CD8-positive, alpha-beta memory T cell (primary cell): ENCODE measurements around the gene TEX53. TPM values are rescaled to one million over a fixed set of nuclear protein-coding genes. Genes with fewer than 3 reads are reported as not detected.

Source experiments
- CTCF ChIA-PET: fragments of 350-600 bp; sonication (Branson Sonifier 250); formaldehyde crosslinking; loops from one replicate; lab custom pipeline; 2021; ENCODE audit warnings: antibody characterized with exemption; lab: Charles Lee
- POLR2A ChIA-PET: fragments of 350-600 bp; sonication (Branson Sonifier 250); formaldehyde crosslinking; loops from one replicate; lab custom pipeline; 2021; ENCODE audit warnings: antibody characterized with exemption; lab: Charles Lee
- DNase-seq, 5 donors: peaks; one replicate each; pipeline versions ENCODE4 v3.0.0 to v3.0.0-alpha.2; 2020 to 2022; ENCODE audit warnings: mixed read lengths in 1 of 5
- H3K27ac ChIP-seq: one replicate; pipeline ENCODE4 v1.7.0; 2013; ENCODE audit warnings: low read depth, mild to moderate bottlenecking, low read length, moderate library complexity
- H3K27me3 ChIP-seq: 2 replicates; pipeline ENCODE4 v1.7.0; 2013; ENCODE audit warnings: low read length, mild to moderate bottlenecking; ENCODE audit not compliant: insufficient read depth, poor library complexity, severe bottlenecking
- H3K36me3 ChIP-seq: 2 replicates; pipeline ENCODE4 v1.7.0; 2013; ENCODE audit warnings: mild to moderate bottlenecking, low read length, moderate library complexity; ENCODE audit not compliant: insufficient read depth
- H3K4me1 ChIP-seq: 2 replicates; pipeline ENCODE4 v1.7.0; 2013; ENCODE audit warnings: mild to moderate bottlenecking, low read length, moderate library complexity; ENCODE audit not compliant: insufficient read depth
- H3K4me3 ChIP-seq: 2 replicates; pipeline ENCODE4 v1.7.0; 2013; ENCODE audit warnings: mild to moderate bottlenecking, low read length
- H3K9me3 ChIP-seq: 2 replicates; pipeline ENCODE4 v1.7.0; 2013; ENCODE audit warnings: mild to moderate bottlenecking, low read length
- H3K27ac Mint-ChIP-seq, 8 donors: one replicate each; pipeline ENCODE4 v1.8.0; 2020 to 2021; ENCODE audit warnings: mixed read lengths in 8 of 8, mild to moderate bottlenecking in 6 of 8, inconsistent platforms in 3 of 8, moderate library complexity in 3 of 8
- H3K27me3 Mint-ChIP-seq, 2 donors: one replicate each; pipeline ENCODE4 v1.8.0; 2020 to 2021; ENCODE audit warnings: mixed read lengths in 2 of 2, mild to moderate bottlenecking in 1 of 2, moderate library complexity in 1 of 2
- H3K36me3 Mint-ChIP-seq, 3 donors: one replicate each; pipeline ENCODE4 v1.8.0; 2020 to 2021; ENCODE audit warnings: mixed read lengths in 3 of 3, inconsistent platforms in 1 of 3, mild to moderate bottlenecking in 1 of 3
- H3K4me1 Mint-ChIP-seq, 3 donors: one replicate each; pipeline ENCODE4 v1.8.0; 2020 to 2021; ENCODE audit warnings: mixed read lengths in 3 of 3, inconsistent platforms in 1 of 3, mild to moderate bottlenecking in 1 of 3
- H3K4me3 Mint-ChIP-seq, 7 donors: one replicate each; pipeline ENCODE4 v1.8.0; 2020 to 2021; ENCODE audit warnings: mixed read lengths in 7 of 7, mild to moderate bottlenecking in 6 of 7, moderate library complexity in 4 of 7, inconsistent platforms in 2 of 7
- H3K9me3 Mint-ChIP-seq, 5 donors: one replicate each; pipeline ENCODE4 v1.8.0; 2020 to 2022; ENCODE audit warnings: mixed read lengths in 5 of 5, mild to moderate bottlenecking in 3 of 5, moderate library complexity in 2 of 5, inconsistent platforms in 1 of 5
- polyA plus RNA-seq: library from polyadenylated mRNA; unstranded; fragments of 300-500 nt; fragmentation: Illumina TruSeq; gene quantifications from one replicate; pipeline ENCODE4 v1.2.3, GENCODE V29; 2021
- total RNA-seq, 2 experiments: library from RNA; stranded (reverse); gene quantifications; one replicate each; pipeline ENCODE4 v1.2.3, GENCODE V29; 2021

TEX53 gene
- total and polyA plus RNA-seq, 3 experiments from 2014 or later, result not detected

DNA sequence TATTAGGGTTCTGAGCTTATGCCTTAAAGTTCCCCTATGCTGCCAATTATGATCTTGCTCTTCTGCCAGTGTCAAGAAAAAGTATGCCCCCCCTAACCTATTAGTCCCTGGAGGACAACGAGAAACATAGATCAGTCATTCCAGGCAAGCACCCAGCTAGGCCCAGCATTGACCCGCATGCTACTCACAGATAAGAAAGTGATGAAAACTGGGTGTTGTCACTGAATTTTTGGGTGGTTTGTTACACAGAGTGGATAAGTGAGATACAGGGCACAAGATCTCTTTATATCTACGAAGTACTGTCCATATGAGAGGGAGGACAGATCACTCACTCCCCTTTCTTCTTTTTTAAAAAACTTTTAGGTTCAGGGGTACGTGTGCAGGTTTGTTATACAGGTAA, 30.8 kb upstream of the TEX53 start:
- H3K4me3 ChIP-seq, result no peak overlapping the region
- peaks cover 30 to 47% (median 46%) of the 10 kb centered on the region in 3 donors for H3K4me1 Mint-ChIP-seq
- H3K36me3 ChIP-seq, result no peaks in the 10 kb centered on the region
- POLR2A ChIA-PET, result no interaction called here
- H3K4me3 Mint-ChIP-seq, result no peak overlapping the region
- no peaks in the 10 kb centered on the region for H3K27me3 Mint-ChIP-seq
- DNase-seq, result no peak
- no peaks in the 10 kb centered on the region for H3K27me3 ChIP-seq
- peaks cover 16% of the 10 kb centered on the region for H3K4me1 ChIP-seq
- no peaks in the 10 kb centered on the region for H3K9me3 ChIP-seq
- CTCF ChIA-PET, result interaction anchor here (0.9 to 1.1 kb wide), 3 partner anchors 47 to 321 kb away, joined by 3 to 5 read pairs (median 3); no protein-coding TSS in a partner anchor
- H3K9me3 Mint-ChIP-seq, result no peaks in the 10 kb centered on the region
- H3K27ac Mint-ChIP-seq, result peak overlapping the region in 2 of 8 donors; percentile 19 to 81
- peaks cover 0 to 5% (median 0%) of the 10 kb centered on the region in 3 donors for H3K36me3 Mint-ChIP-seq
- no peak overlapping the region for H3K27ac ChIP-seq

DNA sequence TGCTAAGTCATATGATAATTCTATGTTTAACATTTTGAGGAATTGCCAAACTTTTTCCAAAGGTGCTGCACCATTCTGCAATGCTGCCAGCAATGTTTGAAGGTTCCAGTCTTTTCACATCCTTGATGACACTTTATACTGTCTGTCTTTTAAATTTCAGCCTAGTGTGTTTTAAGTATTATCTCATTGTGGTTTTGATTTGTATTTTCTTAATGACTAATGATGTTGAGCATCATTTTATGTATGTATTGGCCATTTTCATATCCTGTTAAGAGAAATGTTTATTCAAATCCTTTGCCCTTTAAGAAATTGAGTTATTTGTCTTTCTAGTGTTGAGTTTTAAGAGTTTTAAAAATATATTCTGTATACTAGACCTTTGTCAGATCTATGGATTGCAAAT, 29.4 kb upstream of the TEX53 start:
- Histone ChIP-seq H3K27me3 (no peaks in the 10 kb centered on the region), H3K4me1 (peaks cover 16% of the 10 kb centered on the region), H3K4me3 (no peak overlapping the region), H3K27ac (no peak overlapping the region), H3K36me3 (no peaks in the 10 kb centered on the region), H3K9me3 (no peaks in the 10 kb centered on the region)
- Mint-ChIP-seq H3K4me1 (peaks cover 30 to 45% (median 41%) of the 10 kb centered on the region in 3 donors), H3K9me3 (no peaks in the 10 kb centered on the region), H3K27ac (no peak overlapping the region), H3K4me3 (no peak overlapping the region), H3K27me3 (no peaks in the 10 kb centered on the region), H3K36me3 (peaks cover 0 to 5% (median 0%) of the 10 kb centered on the region in 3 donors)
- ChIA-PET POLR2A (no interaction called here), CTCF (no interaction called here)
- no peak for DNase-seq

DNA sequence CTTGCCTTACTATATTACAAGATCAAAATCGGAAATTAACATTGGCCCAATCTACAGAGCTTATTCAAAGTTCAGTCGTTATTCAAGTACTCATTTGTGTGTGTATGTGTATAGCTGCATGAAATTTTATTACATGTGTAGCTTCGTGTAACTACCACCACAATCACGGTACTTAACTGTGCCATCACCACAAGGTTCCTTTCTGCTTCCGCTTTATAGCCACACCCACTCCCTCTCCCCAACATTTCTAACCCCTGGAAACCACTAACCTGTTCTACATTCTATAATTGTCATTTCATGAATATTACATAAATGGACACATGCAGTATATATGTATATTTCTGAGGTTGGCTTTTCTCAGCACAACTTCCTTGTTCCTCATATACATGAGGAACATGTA, 28.3 kb upstream of the TEX53 start:
- no peaks in the 10 kb centered on the region for H3K27me3 Mint-ChIP-seq
- H3K36me3 ChIP-seq, result no peaks in the 10 kb centered on the region
- peaks cover 27 to 42% (median 38%) of the 10 kb centered on the region in 3 donors for H3K4me1 Mint-ChIP-seq
- peaks cover 10% of the 10 kb centered on the region for H3K4me1 ChIP-seq
- H3K4me3 Mint-ChIP-seq, result peak overlapping the region in 4 of 7 donors; percentile 16 to 63 (median 23)
- no peak overlapping the region for H3K4me3 ChIP-seq
- H3K9me3 ChIP-seq, result no peaks in the 10 kb centered on the region
- CTCF ChIA-PET, result interaction anchor here (1.0 to 2.3 kb wide), 5 partner anchors 33 to 329 kb away, joined by 4 to 11 read pairs (median 5); no protein-coding TSS in a partner anchor
- no peaks in the 10 kb centered on the region for H3K27me3 ChIP-seq
- peak overlapping the region in 6 of 8 donors; percentile 4 to 81 (median 52) for H3K27ac Mint-ChIP-seq
- POLR2A ChIA-PET, result interaction anchor here (0.7 kb wide), 1 partner anchor 301 kb away, joined by 9 read pairs; no protein-coding TSS in a partner anchor
- H3K9me3 Mint-ChIP-seq, result no peaks in the 10 kb centered on the region
- H3K36me3 Mint-ChIP-seq, result peaks cover 0 to under 1% (median 0%) of the 10 kb centered on the region in 3 donors
- H3K27ac ChIP-seq, result no peak overlapping the region
- DNase-seq, result peak in 1 of 5 donors; percentile 27

DNA sequence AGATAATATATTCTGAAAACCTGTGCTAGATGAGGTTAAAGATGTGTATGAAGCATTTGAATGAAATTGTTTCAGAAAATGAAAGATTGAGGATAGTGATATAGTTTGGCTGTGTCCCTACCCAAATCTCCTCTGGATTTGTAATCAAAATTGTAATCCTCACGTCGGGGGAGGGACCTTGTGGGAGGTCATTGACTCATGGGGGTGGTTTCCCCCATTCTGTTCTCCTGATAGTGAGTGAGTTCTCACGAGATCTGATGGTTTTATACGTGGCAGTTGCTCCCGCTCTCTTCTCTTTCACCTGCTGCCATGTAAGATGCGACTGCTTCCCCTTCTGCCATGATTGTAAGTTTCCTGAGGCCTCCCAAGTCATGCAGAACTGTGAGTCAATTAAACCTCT, 26.4 kb upstream of the TEX53 start:
- no peak overlapping the region for H3K4me3 Mint-ChIP-seq
- Histone ChIP-seq H3K27ac (no peak overlapping the region), H3K4me3 (no peak overlapping the region), H3K27me3 (no peaks in the 10 kb centered on the region), H3K4me1 (peaks cover 6% of the 10 kb centered on the region), H3K9me3 (no peaks in the 10 kb centered on the region), H3K36me3 (no peaks in the 10 kb centered on the region)
- CTCF ChIA-PET, result interaction anchor here (6.4 to 6.5 kb wide), 2 partner anchors 223 to 328 kb away, joined by 77 to 151 read pairs; no protein-coding TSS in a partner anchor
- no peak for DNase-seq
- no peaks in the 10 kb centered on the region for H3K9me3 Mint-ChIP-seq
- peaks cover 0 to 3% of the 10 kb centered on the region in 2 donors for H3K27me3 Mint-ChIP-seq
- peaks cover 18 to 32% (median 25%) of the 10 kb centered on the region in 3 donors for H3K4me1 Mint-ChIP-seq
- H3K36me3 Mint-ChIP-seq, result no peaks in the 10 kb centered on the region
- POLR2A ChIA-PET, result no interaction called here
- H3K27ac Mint-ChIP-seq, result peak overlapping the region in 1 of 8 donors; percentile 29

DNA sequence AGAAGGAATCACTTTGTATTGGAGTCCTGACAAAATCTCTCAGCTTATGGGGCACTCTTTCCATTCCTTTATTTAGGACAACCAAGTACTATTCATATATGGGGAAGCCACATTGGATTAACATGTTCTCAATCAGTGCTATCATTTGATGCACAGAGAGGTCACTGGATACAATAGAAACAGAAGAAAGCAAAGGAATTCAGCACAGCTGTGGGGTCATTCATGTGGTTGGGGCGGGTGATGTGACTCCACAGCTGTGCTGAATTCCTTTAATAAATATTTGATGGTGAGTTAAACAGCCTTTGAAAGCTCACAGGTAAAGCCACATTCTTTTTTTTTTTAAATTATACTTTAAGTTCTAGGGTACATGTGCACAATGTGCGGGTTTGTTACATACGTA, 25.2 kb upstream of the TEX53 start:
- no peaks in the 10 kb centered on the region for H3K9me3 Mint-ChIP-seq
- ChIA-PET POLR2A (no interaction called here), CTCF (interaction anchor here (0.7 to 6.5 kb wide), 15 partner anchors 8 to 356 kb away, joined by 3 to 151 read pairs (median 10); no protein-coding TSS in a partner anchor)
- no peak overlapping the region for H3K4me3 Mint-ChIP-seq
- H3K27ac ChIP-seq, result no peak overlapping the region
- DNase-seq, result no peak
- peaks cover 6% of the 10 kb centered on the region for H3K4me1 ChIP-seq
- no peaks in the 10 kb centered on the region for H3K9me3 ChIP-seq
- H3K4me1 Mint-ChIP-seq, result peaks cover 18 to 32% (median 25%) of the 10 kb centered on the region in 3 donors
- no peaks in the 10 kb centered on the region for H3K36me3 Mint-ChIP-seq
- no peaks in the 10 kb centered on the region for H3K36me3 ChIP-seq
- H3K27ac Mint-ChIP-seq, result peak overlapping the region in 1 of 8 donors; percentile 72
- no peak overlapping the region for H3K4me3 ChIP-seq
- H3K27me3 ChIP-seq, result peaks cover 5% of the 10 kb centered on the region
- H3K27me3 Mint-ChIP-seq, result peaks cover 0 to 8% of the 10 kb centered on the region in 2 donors

DNA sequence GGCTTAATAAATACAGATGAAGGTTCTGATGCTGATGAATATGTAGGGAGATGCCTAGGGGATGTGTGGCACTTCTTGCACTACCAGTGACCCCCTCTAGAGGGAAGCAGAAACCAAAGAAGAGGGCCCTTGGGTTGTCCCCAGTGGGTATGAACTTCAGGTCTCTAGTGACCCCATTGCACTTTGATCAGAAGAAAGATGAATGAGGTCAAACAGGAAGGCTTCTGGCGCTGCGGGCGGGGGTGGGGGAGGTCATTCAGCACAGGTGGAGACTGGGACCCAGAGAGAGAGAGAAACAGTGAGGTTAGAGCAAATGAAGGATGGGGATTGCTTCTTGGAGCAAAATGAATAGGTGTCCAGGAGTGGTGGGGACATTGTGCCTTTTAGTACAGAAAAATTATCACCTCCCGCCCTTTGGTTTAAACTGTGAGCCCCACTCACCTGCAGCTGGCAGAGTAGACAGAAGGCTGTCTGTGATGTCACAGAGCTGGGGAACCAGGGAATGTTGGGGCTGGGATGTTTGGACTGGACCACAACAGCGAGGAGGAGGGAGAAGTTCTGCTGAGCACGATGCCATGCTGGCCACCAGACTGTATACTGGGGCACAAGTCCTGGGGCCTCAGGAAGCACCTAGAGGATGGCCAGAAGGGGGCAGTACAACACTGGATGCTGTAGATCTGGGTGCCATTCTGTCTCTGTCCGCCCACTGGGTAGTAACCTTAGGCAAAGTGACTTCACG, 24.2 kb upstream of the TEX53 start, which contains the start of gene TEX48:
Gene TEX48 (minus strand): TSS at position 599 of the 739 bp plus-strand sequence. CDS start 10,469 bp downstream, outside the sequence.
- Mint-ChIP-seq H3K4me3 (peak within 1 kb of the TSS in 6 of 7 donors; percentile 53 to 89 (median 74)), H3K27ac (peak within 1 kb of the TSS in 7 of 8 donors; percentile 3 to 95 (median 79)), H3K9me3 (no peaks in the 10 kb centered on the region), H3K36me3 (no peaks in the 10 kb centered on the region), H3K4me1 (peaks cover 18 to 27% (median 19%) of the 10 kb centered on the region in 3 donors), H3K27me3 (peaks cover 0 to 15% of the 10 kb centered on the region in 2 donors)
- Histone ChIP-seq H3K4me3 (no peak within 1 kb of the TSS), H3K27ac (no peak within 1 kb of the TSS), H3K36me3 (no peaks in the 10 kb centered on the region), H3K4me1 (peaks cover 6% of the 10 kb centered on the region), H3K9me3 (no peaks in the 10 kb centered on the region), H3K27me3 (peaks cover 9% of the 10 kb centered on the region)
- ChIA-PET POLR2A (no interaction called here), CTCF (interaction anchor here (0.6 to 6.5 kb wide), 46 partner anchors 9 to 842 kb away, joined by 3 to 151 read pairs (median 4); partner anchors contain the start of gene ATP6V1G1)
- DNase-seq, result peak; percentile 56 to 86 (median 69)

DNA sequence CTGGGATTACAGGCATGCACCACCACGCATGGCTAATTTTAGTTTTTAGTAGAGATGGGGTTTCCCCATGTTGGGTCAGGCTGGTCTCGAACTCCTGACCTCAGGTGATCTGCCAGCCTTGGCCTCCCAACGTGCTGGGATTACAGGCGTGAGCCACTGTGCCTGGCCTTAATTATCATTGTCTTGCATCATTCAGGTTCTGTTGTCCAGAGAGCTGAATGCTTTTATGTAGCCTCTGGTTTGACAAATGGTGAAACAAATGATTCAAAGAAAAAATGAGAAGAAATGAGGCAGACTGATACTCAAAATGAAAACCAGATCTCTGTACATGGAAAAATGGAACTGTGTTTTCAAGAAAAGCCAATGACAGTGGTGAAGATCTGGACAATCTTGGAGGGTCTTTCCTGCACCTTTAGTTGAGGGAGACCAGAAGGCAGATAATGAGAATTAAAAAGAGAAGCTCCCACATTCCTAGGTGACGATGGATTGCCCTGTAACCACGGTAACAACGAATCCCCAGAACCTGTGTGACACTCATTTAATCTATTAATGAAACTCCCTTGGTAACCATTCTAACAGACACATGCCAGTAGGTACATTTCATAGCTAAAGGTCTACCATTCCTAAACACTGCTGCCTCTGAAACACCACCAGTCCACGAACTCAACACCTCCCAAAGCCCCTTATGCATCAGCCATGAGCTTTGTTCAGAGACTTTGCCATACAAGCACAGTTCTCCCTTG, 22.8 kb upstream of the TEX53 start:
- Mint-ChIP-seq H3K36me3 (no peaks in the 10 kb centered on the region), H3K4me3 (no peak overlapping the region), H3K27me3 (peaks cover 0 to 19% of the 10 kb centered on the region in 2 donors), H3K4me1 (peaks cover 8 to 14% (median 9%) of the 10 kb centered on the region in 3 donors), H3K9me3 (no peaks in the 10 kb centered on the region), H3K27ac (no peak overlapping the region)
- Histone ChIP-seq H3K27me3 (peaks cover 9% of the 10 kb centered on the region), H3K9me3 (no peaks in the 10 kb centered on the region), H3K4me1 (peaks cover 6% of the 10 kb centered on the region), H3K36me3 (no peaks in the 10 kb centered on the region), H3K27ac (no peak overlapping the region), H3K4me3 (no peak overlapping the region)
- ChIA-PET POLR2A (no interaction called here), CTCF (interaction anchor here (0.6 to 6.5 kb wide), 41 partner anchors 9 to 843 kb away, joined by 3 to 151 read pairs (median 5); partner anchors contain the start of gene ATP6V1G1)
- DNase-seq, result no peak
